ENCODE results near the gene HOXA4. TPM values are rescaled to one million over a fixed set of nuclear protein-coding genes. Genes with fewer than 3 reads are reported as not detected.
A peak's percentile ranks its signal among the peaks of the same experiment; 100 is the strongest.

Gene HOXA4
- total RNA-seq, 1 experiment from 2014 or later = not detected

DNA sequence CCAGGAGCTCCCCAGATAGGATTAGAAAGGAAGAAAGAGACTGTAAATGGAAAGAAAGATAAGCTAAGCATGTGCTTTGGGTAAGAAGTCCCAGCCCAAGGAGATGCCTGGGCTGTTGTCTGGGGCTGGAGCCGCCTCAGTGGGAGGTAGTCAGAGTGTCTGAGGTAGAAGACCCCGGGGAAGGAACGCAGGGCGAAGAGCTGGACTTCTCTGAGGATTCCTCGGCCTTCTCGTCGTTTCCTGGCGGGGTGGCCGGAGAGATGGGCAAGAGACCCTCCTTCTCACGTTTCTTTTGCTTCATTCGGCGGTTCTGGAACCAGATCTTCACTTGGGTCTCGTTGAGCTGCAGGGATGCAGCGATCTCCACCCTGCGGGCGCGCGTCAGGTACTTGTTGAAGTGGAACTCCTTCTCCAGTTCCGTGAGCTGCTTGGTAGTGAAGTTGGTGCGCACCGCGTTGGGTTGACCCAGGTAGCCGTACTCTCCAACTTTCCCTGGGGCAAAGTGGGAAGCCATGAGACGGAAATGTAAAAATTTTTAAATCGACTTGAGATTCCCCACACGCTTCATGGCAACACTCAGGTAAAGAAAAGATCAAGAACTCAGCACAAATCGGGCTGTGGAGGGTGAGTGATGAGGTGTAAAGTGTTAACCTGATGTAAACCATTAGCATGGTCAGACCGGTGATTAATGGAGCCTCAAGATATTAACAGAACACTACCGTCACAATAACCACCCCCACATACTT lies 36.1 kb downstream of the HOXA4 start:
- TF ChIP-seq ELF4 (CRISPR knock-in tag; IDR thresholded peaks at IDR 0.05; ENCODE audit: low read depth) (no peak), CREM (CRISPR knock-in tag; IDR thresholded peaks at IDR 0.05) (no peak), ZNF219 (CRISPR knock-in tag; IDR thresholded peaks at IDR 0.05; ENCODE audit: borderline replicate concordance) (no peak)
- TF ChIP-seq, protein P1, sequence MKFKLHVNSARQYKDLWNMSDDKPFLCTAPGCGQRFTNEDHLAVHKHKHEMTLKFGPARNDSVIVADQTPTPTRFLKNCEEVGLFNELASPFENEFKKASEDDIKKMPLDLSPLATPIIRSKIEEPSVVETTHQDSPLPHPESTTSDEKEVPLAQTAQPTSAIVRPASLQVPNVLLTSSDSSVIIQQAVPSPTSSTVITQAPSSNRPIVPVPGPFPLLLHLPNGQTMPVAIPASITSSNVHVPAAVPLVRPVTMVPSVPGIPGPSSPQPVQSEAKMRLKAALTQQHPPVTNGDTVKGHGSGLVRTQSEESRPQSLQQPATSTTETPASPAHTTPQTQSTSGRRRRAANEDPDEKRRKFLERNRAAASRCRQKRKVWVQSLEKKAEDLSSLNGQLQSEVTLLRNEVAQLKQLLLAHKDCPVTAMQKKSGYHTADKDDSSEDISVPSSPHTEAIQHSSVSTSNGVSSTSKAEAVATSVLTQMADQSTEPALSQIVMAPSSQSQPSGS (CRISPR knock-in tag; IDR thresholded peaks at IDR 0.05; ENCODE audit: borderline replicate concordance, low read depth) = no peak
- ATAC-seq (no peak), DNase-seq (ENCODE audit: low spot score) (no peak)
- no peaks in the 10 kb centered on the region for H3K9me3 Mint-ChIP-seq
- no peak overlapping the region for H3K27ac Mint-ChIP-seq
- ChIA-PET POLR2A (no interaction called here), CTCF (interaction anchor here (0.8 to 1.3 kb wide), 3 partner anchors 21 to 102 kb away, joined by 3 read pairs; no protein-coding TSS in a partner anchor)
- peaks cover 6% of the 10 kb centered on the region for H3K36me3 Mint-ChIP-seq
- H3K27me3 Mint-ChIP-seq (ENCODE audit: low read depth) = peaks cover 100% of the 10 kb centered on the region
- peak overlapping the region; percentile 76; the same call in 1 of the 2 replicates for H3K4me3 Mint-ChIP-seq
- H3K4me1 Mint-ChIP-seq = peaks cover 70% of the 10 kb centered on the region

DNA sequence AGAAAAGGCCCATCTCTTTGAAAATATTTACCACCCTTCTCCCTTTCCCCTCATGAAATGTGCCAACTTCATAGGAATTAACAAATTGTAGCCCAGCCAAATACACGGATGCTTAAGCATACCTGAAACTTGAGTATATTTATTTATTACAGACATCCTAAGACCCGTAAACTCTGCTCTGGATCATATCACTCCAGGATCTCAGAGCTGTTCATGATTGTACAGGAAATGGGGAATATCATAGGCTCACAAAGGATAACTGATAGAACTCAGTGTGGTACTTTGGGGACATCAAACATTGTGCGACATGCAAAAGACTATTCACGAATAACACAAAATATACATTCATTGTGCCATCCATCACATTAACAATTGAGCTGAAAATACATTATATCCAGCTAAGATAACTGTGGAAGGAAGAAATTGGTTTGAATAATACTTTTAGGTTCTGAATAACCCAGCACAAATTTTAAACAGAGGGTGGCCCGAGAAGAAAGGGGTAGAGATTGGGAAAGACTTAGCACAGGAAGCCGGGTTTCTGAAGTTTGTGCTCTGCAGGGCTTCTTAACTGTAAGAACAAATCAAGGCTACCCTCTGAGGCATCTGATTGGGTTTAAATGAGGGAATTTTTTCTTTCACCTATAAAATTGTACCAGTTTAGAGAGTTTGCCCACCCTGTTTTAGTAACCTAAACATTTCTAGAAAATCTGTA lies 37.2 kb downstream of the HOXA4 start:
- ChIA-PET POLR2A (no interaction called here), CTCF (interaction anchor here (1.0 to 2.9 kb wide), 2 partner anchors 57 to 86 kb away, joined by 3 to 8 read pairs; no protein-coding TSS in a partner anchor)
- H3K4me3 Mint-ChIP-seq = no peak overlapping the region
- peaks cover 65% of the 10 kb centered on the region for H3K4me1 Mint-ChIP-seq
- 0 out of 2 replicates have a peak, but pooled peaks cover 5% of the 10 kb centered on the region for H3K36me3 Mint-ChIP-seq
- TF ChIP-seq ZNF219 (CRISPR knock-in tag; IDR thresholded peaks at IDR 0.05; ENCODE audit: borderline replicate concordance) = no peak
- no peak for TF ChIP-seq IRF2 (CRISPR knock-in tag; IDR thresholded peaks at IDR 0.05; ENCODE audit: borderline replicate concordance, low read depth)
- TF ChIP-seq ESRRA (CRISPR knock-in tag; IDR thresholded peaks at IDR 0.05; ENCODE audit: borderline replicate concordance) = no peak
- no peak for TF ChIP-seq ATF1 (CRISPR knock-in tag; IDR thresholded peaks at IDR 0.05)
- TF ChIP-seq CBFB (CRISPR knock-in tag; IDR thresholded peaks at IDR 0.05; ENCODE audit: low read depth) = no peak
- TF ChIP-seq ZNF416 (CRISPR knock-in tag; IDR thresholded peaks at IDR 0.05) = no peak
- no peak for TF ChIP-seq TP53 (CRISPR knock-in tag; IDR thresholded peaks at IDR 0.05)
- DNase-seq (ENCODE audit: low spot score) (no peak), ATAC-seq (no peak)
- H3K27me3 Mint-ChIP-seq (ENCODE audit: low read depth) = peaks cover 100% of the 10 kb centered on the region
- H3K9me3 Mint-ChIP-seq = no peaks in the 10 kb centered on the region
- no peak overlapping the region for H3K27ac Mint-ChIP-seq

DNA sequence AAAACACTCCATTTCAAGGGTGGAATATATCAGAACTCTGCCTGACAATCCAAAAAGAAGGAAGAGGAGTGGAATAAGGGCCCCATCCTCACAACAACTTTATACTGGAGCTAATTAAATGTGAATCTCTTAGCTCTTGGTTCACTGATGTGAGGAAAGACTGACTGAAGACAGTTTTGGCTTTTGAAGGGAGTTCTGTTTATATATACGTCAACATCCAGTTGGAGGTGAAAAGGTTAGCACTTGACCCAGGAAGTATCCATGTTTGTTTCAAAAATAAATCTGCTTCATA lies 37.8 kb downstream of the HOXA4 start:
- DNase-seq (ENCODE audit: low spot score) = no peak
- Mint-ChIP-seq H3K4me3 (no peak overlapping the region), H3K36me3 (0 out of 2 replicates have a peak, but pooled peaks cover 5% of the 10 kb centered on the region), H3K9me3 (no peaks in the 10 kb centered on the region), H3K27ac (no peak overlapping the region), H3K27me3 (ENCODE audit: low read depth) (peaks cover 100% of the 10 kb centered on the region), H3K4me1 (peaks cover 65% of the 10 kb centered on the region)
- TF ChIP-seq, protein P2, sequence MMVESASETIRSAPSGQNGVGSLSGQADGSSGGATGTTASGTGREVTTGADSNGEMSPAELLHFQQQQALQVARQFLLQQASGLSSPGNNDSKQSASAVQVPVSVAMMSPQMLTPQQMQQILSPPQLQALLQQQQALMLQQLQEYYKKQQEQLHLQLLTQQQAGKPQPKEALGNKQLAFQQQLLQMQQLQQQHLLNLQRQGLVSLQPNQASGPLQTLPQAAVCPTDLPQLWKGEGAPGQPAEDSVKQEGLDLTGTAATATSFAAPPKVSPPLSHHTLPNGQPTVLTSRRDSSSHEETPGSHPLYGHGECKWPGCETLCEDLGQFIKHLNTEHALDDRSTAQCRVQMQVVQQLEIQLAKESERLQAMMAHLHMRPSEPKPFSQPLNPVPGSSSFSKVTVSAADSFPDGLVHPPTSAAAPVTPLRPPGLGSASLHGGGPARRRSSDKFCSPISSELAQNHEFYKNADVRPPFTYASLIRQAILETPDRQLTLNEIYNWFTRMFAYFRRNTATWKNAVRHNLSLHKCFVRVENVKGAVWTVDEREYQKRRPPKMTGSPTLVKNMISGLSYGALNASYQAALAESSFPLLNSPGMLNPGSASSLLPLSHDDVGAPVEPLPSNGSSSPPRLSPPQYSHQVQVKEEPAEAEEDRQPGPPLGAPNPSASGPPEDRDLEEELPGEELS (CRISPR knock-in tag; IDR thresholded peaks at IDR 0.05) = no peak
- TF ChIP-seq RORB (CRISPR knock-in tag; IDR thresholded peaks at IDR 0.05) (no peak), NR2C2 (CRISPR knock-in tag; IDR thresholded peaks at IDR 0.05) (no peak), GRHL2 (CRISPR knock-in tag; IDR thresholded peaks at IDR 0.05; ENCODE audit: insufficient replicate concordance, severe bottlenecking) (no peak), NR1H2 (CRISPR knock-in tag; IDR thresholded peaks at IDR 0.05) (no peak), SMAD3 (CRISPR knock-in tag; IDR thresholded peaks at IDR 0.05; ENCODE audit: borderline replicate concordance) (no peak), MXD4 (CRISPR knock-in tag; IDR thresholded peaks at IDR 0.05; ENCODE audit: borderline replicate concordance) (no peak), TEAD1 (CRISPR knock-in tag; IDR thresholded peaks at IDR 0.05) (no peak), ZNF416 (CRISPR knock-in tag; IDR thresholded peaks at IDR 0.05) (no peak), HMGA2 (CRISPR knock-in tag; IDR thresholded peaks at IDR 0.05) (no peak)
- POLR2A ChIA-PET = no interaction called here
- no peak for ATAC-seq
- CTCF ChIA-PET = interaction anchor here (1.0 to 2.9 kb wide), 2 partner anchors 58 to 87 kb away, joined by 3 to 8 read pairs; no protein-coding TSS in a partner anchor

Data from WTC11 (cell line).